OCI-LY1 (cell line): ENCODE measurements around the gene GRM7.

Experiments used
- H2AFZ ChIP-seq: fragments of 200-600 bp; sonication (generic), shearing (Covaris generic); 2 replicates; pipeline ENCODE4 v1.6.0; 2014; ENCODE audit warnings: antibody characterized with exemption, mild to moderate bottlenecking, low read length
- H3F3A ChIP-seq: fragments of 200-600 bp; sonication (generic), shearing (Covaris generic); 2 replicates; pipeline ENCODE4 v1.6.0; 2014; ENCODE audit warnings: mild to moderate bottlenecking, antibody characterized with exemption, low read length, moderate library complexity; ENCODE audit not compliant: insufficient read depth
- H3K27ac ChIP-seq: fragments of 200-600 bp; sonication (generic); 2 replicates; pipeline ENCODE4 v1.5.1; 2014; ENCODE audit warnings: low read length, mixed run types, mild to moderate bottlenecking, low read depth; ENCODE audit not compliant: poor library complexity, severe bottlenecking
- H3K27me3 ChIP-seq: fragments of 200-600 bp; sonication (generic); 2 replicates; pipeline ENCODE4 v1.6.0; 2014; ENCODE audit warnings: antibody characterized with exemption, mild to moderate bottlenecking, low read length, moderate library complexity; ENCODE audit not compliant: insufficient read depth
- H3K36me3 ChIP-seq: fragments of 200-600 bp; sonication (generic); 2 replicates; pipeline ENCODE4 v1.6.1; 2014; ENCODE audit warnings: mild to moderate bottlenecking, antibody characterized with exemption, low read length, moderate library complexity, mixed read lengths; ENCODE audit not compliant: insufficient read depth
- H3K4me1 ChIP-seq: fragments of 200-600 bp; sonication (generic); 2 replicates; pipeline ENCODE4 v1.5.1; 2014; ENCODE audit warnings: mild to moderate bottlenecking, low read length, moderate library complexity; ENCODE audit not compliant: insufficient read depth, severe bottlenecking
- H3K4me2 ChIP-seq: fragments of 200-600 bp; sonication (generic), shearing (Covaris generic); 2 replicates; pipeline ENCODE4 v1.6.1; 2014; ENCODE audit warnings: low read length
- H3K4me3 ChIP-seq: fragments of 200-600 bp; sonication (generic); 2 replicates; pipeline ENCODE4 v1.5.1; 2014; ENCODE audit warnings: low read length, low read depth, mild to moderate bottlenecking, mixed read lengths; ENCODE audit not compliant: poor library complexity, severe bottlenecking
- H3K79me2 ChIP-seq: fragments of 200-600 bp; shearing (Covaris generic); 2 replicates; pipeline ENCODE4 v1.6.1; 2016; ENCODE audit warnings: mixed run types, low read length, mixed read lengths; ENCODE audit not compliant: insufficient read depth
- H3K9ac ChIP-seq: fragments of 200-600 bp; sonication (generic), shearing (Covaris generic); 2 replicates; pipeline ENCODE4 v1.6.1; 2014; ENCODE audit warnings: mild to moderate bottlenecking, low read length, mixed read lengths
- H3K9me2 ChIP-seq: fragments of 200-600 bp; sonication (generic), shearing (Covaris generic); 2 replicates; pipeline ENCODE4 v1.6.1; 2014; ENCODE audit warnings: low read depth, mild to moderate bottlenecking, low read length, mixed read lengths
- H3K9me3 ChIP-seq: fragments of 200-600 bp; shearing (Covaris generic); 2 replicates; pipeline ENCODE4 v1.6.1; 2014; ENCODE audit warnings: low read length, mixed read lengths
- H4K20me1 ChIP-seq: fragments of 200-600 bp; sonication (generic), shearing (Covaris generic); 2 replicates; pipeline ENCODE4 v1.6.0; 2016; ENCODE audit warnings: mild to moderate bottlenecking, low read length; ENCODE audit not compliant: insufficient read depth
- CTCF ChIP-seq: fragments of 200-600 bp; sonication (generic), shearing (Covaris generic); IDR thresholded peaks from 2 replicates; pipeline ENCODE4 v1.5.1; 2017; ENCODE audit warnings: mild to moderate bottlenecking, antibody characterized with exemption, low read length, moderate library complexity, mixed read lengths
- EZH2 ChIP-seq: fragments of 200-600 bp; sonication (generic), shearing (Covaris generic); IDR thresholded peaks from 2 replicates; pipeline ENCODE4 v1.8.0; 2017; ENCODE audit warnings: borderline replicate concordance, mixed run types, mild to moderate bottlenecking, antibody characterized with exemption, low read length, moderate library complexity, mixed read lengths

GRM7 gene

DNA sequence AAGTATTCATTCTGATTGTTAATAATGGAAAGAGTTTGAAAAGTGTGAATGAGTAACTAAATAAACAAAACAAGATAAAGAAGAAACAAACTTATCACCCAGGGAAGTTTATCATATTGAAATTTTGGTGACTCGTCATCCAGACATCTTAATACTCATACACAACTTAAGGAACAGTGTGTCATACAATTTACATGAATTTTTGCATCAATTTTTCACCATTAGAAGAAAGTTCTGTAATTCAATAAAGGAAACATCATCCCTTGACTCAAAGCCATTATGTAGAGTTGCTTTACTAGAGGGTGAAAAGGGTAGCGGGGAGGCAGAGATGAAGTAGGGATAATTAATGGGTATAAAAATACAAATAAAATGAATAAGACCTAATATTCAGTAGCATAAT is 536.2 kb downstream of the GRM7 start:
- Histone ChIP-seq H3K27me3 (no peaks in the 10 kb centered on the region), H3K4me1 (no peaks in the 10 kb centered on the region), H3F3A (no peaks in the 10 kb centered on the region), H4K20me1 (no peaks in the 10 kb centered on the region), H3K9ac (no peak overlapping the region), H3K4me3 (no peak overlapping the region), H3K79me2 (no peaks in the 10 kb centered on the region), H2AFZ (no peak overlapping the region), H3K36me3 (no peaks in the 10 kb centered on the region), H3K9me2 (no peaks in the 10 kb centered on the region), H3K27ac (no peak overlapping the region), H3K9me3 (no peaks in the 10 kb centered on the region), H3K4me2 (no peak overlapping the region)
- no peak for TF ChIP-seq EZH2
- TF ChIP-seq CTCF, result no peak

DNA sequence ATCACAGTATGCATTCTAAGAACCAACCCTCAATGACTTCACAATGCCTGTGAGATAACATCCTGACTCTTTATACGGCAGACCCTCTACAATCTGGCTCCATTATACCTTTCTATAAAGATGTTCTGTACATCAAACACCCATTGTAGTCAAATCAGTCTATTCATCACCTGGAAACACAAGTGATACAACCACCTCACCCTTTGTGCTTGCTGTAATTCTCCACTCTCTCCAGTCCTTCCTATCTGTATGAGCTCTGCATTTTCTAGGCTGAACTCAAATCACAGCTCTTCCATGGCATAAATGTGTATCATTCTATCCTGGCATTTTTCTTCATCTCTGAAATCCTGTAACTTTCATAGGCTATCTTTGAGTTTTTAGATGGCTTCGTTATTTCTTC is 539.4 kb downstream of the GRM7 start:
- no peak for TF ChIP-seq CTCF
- TF ChIP-seq EZH2, result no peak
- H3F3A ChIP-seq, result no peaks in the 10 kb centered on the region
- H3K4me3 ChIP-seq, result no peak overlapping the region
- no peaks in the 10 kb centered on the region for H3K36me3 ChIP-seq
- H3K27me3 ChIP-seq, result no peaks in the 10 kb centered on the region
- no peaks in the 10 kb centered on the region for H4K20me1 ChIP-seq
- H3K4me1 ChIP-seq, result no peaks in the 10 kb centered on the region
- no peak overlapping the region for H3K27ac ChIP-seq
- H3K9ac ChIP-seq, result no peak overlapping the region
- no peaks in the 10 kb centered on the region for H3K9me2 ChIP-seq
- H3K4me2 ChIP-seq, result no peak overlapping the region
- no peaks in the 10 kb centered on the region for H3K79me2 ChIP-seq
- H3K9me3 ChIP-seq, result no peaks in the 10 kb centered on the region
- no peak overlapping the region for H2AFZ ChIP-seq

GRCh38 chr3:7401418-7401817 is 540.5 kb downstream of the GRM7 start:
- Histone ChIP-seq H2AFZ (no peak overlapping the region), H3K9me3 (no peaks in the 10 kb centered on the region), H3K27me3 (no peaks in the 10 kb centered on the region), H3K9me2 (no peaks in the 10 kb centered on the region), H3K4me1 (no peaks in the 10 kb centered on the region), H4K20me1 (no peaks in the 10 kb centered on the region), H3K4me2 (no peak overlapping the region), H3K27ac (no peak overlapping the region), H3K4me3 (no peak overlapping the region), H3K79me2 (no peaks in the 10 kb centered on the region), H3F3A (no peaks in the 10 kb centered on the region), H3K36me3 (no peaks in the 10 kb centered on the region), H3K9ac (no peak overlapping the region)
- TF ChIP-seq EZH2, result no peak
- TF ChIP-seq CTCF, result no peak
